HG03558 (cell line): ENCODE data around the gene TSPAN4.

ENCODE experiments used
- ATAC-seq: cut with Tn5 transposase; IDR thresholded peaks from one replicate; pipeline ENCODE4 v1.9.1; 2021; ENCODE audit warnings: moderate number of reproducible peaks; ENCODE audit not compliant: unreplicated experiment; ENCODE audit errors: extremely low read depth

TSPAN4 gene

GRCh38 chr11:821512-822371 lies 20.9 kb upstream of the TSPAN4 start:
- no peak for ATAC-seq

- no peak for ATAC-seq
Observed at GRCh38 chr11:823441-824291, 19.0 kb upstream of the TSPAN4 start.

- ATAC-seq = no peak
Observed at GRCh38 chr11:824292-824880, 18.3 kb upstream of the TSPAN4 start.

GRCh38 chr11:824942-825341 lies 17.7 kb upstream of the TSPAN4 start:
- ATAC-seq = no peak

- ATAC-seq = no peak
Observed at GRCh38 chr11:825366-826226, 17.1 kb upstream of the TSPAN4 start.

- no peak for ATAC-seq
Observed at GRCh38 chr11:826227-826621, 16.4 kb upstream of the TSPAN4 start.

- no peak for ATAC-seq
Observed at GRCh38 chr11:826836-827145, 15.9 kb upstream of the TSPAN4 start.

- no peak for ATAC-seq
Observed at GRCh38 chr11:827146-827896, 15.3 kb upstream of the TSPAN4 start.

GRCh38 chr11:827897-828192 lies 14.8 kb upstream of the TSPAN4 start, which contains the start of gene CRACR2B:
Gene CRACR2B, plus strand, starts transcription at chr11:827919. Its CDS starts 689 bp downstream, at chr11:828608.
- no peak for ATAC-seq

GRCh38 chr11:828506-829175 lies 14.0 kb upstream of the TSPAN4 start:
- no peak for ATAC-seq

- no peak for ATAC-seq
Observed at GRCh38 chr11:829176-829846, 13.3 kb upstream of the TSPAN4 start.

- ATAC-seq = no peak
Observed at GRCh38 chr11:829847-830294, 12.8 kb upstream of the TSPAN4 start.

- no peak for ATAC-seq
Observed at GRCh38 chr11:830295-831117, 12.1 kb upstream of the TSPAN4 start.

- no peak for ATAC-seq
Observed at GRCh38 chr11:831118-831864, 11.4 kb upstream of the TSPAN4 start.

GRCh38 chr11:831961-832528 lies 10.6 kb upstream of the TSPAN4 start:
- no peak for ATAC-seq

- ATAC-seq = no peak
Observed at GRCh38 chr11:832529-833113, 10.0 kb upstream of the TSPAN4 start, which contains the start of gene CD151. Gene CD151, plus strand, starts transcription at chr11:832952. Its CDS starts 3,118 bp downstream, at chr11:836070.
